Measurements from ENCODE around the gene ZNF280D.

The ZNF280D gene

DNA sequence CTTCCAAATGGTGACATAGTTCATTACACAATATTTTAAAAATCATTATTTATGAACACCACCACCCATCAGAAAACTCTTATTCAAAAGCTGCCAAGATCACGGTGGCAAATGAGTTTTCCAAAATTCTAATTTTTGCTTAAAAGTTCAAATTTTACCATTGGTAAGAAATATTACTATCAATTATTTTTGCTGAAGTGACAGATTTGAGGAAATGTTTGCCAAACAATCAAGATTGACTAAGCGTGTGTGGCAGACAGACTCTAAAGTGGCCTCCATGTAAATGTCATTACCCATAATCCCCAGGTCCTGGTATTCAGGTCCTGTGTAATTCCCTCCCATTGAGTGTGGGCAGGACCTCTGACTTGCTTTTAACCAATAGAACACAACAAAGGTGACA, 35.0 kb downstream of the ZNF280D start:
- H3K27me3 ChIP-seq (ENCODE audit: insufficient read depth, low read depth, severe bottlenecking), result no peaks in the 10 kb centered on the region
- TF ChIP-seq, protein P1, sequence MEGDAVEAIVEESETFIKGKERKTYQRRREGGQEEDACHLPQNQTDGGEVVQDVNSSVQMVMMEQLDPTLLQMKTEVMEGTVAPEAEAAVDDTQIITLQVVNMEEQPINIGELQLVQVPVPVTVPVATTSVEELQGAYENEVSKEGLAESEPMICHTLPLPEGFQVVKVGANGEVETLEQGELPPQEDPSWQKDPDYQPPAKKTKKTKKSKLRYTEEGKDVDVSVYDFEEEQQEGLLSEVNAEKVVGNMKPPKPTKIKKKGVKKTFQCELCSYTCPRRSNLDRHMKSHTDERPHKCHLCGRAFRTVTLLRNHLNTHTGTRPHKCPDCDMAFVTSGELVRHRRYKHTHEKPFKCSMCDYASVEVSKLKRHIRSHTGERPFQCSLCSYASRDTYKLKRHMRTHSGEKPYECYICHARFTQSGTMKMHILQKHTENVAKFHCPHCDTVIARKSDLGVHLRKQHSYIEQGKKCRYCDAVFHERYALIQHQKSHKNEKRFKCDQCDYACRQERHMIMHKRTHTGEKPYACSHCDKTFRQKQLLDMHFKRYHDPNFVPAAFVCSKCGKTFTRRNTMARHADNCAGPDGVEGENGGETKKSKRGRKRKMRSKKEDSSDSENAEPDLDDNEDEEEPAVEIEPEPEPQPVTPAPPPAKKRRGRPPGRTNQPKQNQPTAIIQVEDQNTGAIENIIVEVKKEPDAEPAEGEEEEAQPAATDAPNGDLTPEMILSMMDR (IDR thresholded peaks at IDR 0.05; ENCODE audit: low read depth, low read length), result no peak
- H3K4me3 ChIP-seq (ENCODE audit: low read depth, low read length), result no peak overlapping the region
- H3K36me3 ChIP-seq, result peaks cover 5% of the 10 kb centered on the region; the same call in 1 of the 2 replicates
- H3K9me3 ChIP-seq (ENCODE audit: severe bottlenecking), result no peaks in the 10 kb centered on the region
- no peak for DNase-seq
- no peak overlapping the region for H3K27ac ChIP-seq

DNA sequence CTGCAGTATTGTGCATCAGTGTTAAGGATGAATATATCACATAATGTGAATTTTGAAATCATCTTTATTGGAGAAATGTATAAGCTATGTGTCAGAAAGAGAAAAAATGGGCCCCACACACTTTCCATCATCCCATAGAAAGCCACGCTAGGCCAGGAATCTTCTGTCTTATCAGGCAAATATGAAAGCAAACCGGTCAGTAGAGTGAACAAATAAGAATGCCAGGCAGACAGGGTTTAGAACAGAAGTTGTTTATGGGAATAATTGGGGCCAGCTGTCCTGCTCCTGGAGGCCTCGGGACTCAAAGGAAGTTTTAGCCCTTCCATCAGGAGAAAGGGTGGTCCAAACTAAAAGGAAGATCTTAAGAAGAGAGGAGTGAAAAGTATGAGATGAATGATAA, 39.5 kb downstream of the ZNF280D start:
- Histone ChIP-seq H3K9me3 (ENCODE audit: severe bottlenecking) (no peaks in the 10 kb centered on the region), H3K27ac (no peak overlapping the region), H3K27me3 (ENCODE audit: insufficient read depth, low read depth, severe bottlenecking) (no peaks in the 10 kb centered on the region), H3K36me3 (no peaks in the 10 kb centered on the region), H3K4me3 (ENCODE audit: low read depth, low read length) (no peak overlapping the region)
- DNase-seq, result no peak
- TF ChIP-seq, protein P1 (IDR thresholded peaks at IDR 0.05; ENCODE audit: low read depth, low read length), result no peak

DNA sequence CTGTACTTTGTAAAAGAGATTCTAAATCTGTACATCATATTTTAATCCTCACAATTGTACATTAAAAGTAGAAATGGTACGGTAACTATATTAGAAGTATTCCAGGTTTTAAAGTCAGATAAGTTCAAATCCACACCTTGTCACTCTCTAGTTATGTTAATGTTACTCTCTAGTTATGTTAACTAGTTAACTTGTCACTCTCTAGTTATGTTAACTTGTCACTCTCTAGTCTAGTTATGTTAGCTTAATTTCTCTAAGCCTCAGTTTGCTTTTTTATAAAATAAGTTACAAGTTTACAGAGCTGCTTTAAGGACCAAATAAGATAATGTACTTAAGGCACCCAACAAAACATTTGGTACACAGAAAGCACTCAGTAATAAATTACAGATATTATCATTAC, 42.6 kb downstream of the ZNF280D start:
- Histone ChIP-seq H3K27me3 (ENCODE audit: insufficient read depth, low read depth, severe bottlenecking) (no peaks in the 10 kb centered on the region), H3K9me3 (ENCODE audit: severe bottlenecking) (no peaks in the 10 kb centered on the region), H3K4me3 (ENCODE audit: low read depth, low read length) (no peak overlapping the region), H3K36me3 (no peaks in the 10 kb centered on the region), H3K27ac (no peak overlapping the region)
- DNase-seq, result no peak
- TF ChIP-seq, protein P1 (IDR thresholded peaks at IDR 0.05; ENCODE audit: low read depth, low read length), result no peak

DNA sequence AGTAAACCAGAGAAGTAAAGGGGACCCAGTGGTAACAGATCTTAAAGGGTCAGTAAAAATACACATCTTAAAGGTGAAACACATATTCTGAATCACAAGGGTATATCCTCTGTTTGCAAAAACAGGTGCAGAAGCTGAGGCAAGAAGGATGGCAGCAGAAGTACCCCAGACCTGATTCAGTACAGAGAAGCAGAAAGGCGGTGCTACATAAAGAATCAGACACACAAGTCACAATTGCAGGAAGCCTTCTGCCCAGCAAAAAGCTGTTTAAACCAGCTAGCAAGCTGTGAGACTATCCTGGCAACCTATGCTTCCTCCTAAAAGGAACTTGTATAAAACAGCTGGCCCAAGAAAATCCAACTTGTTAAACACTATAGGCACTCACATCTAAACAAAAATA, 49.4 kb downstream of the ZNF280D start:
- Histone ChIP-seq H3K36me3 (no peaks in the 10 kb centered on the region), H3K4me3 (ENCODE audit: low read depth, low read length) (no peak overlapping the region), H3K27me3 (ENCODE audit: insufficient read depth, low read depth, severe bottlenecking) (no peaks in the 10 kb centered on the region), H3K27ac (no peak overlapping the region), H3K9me3 (ENCODE audit: severe bottlenecking) (no peaks in the 10 kb centered on the region)
- no peak for DNase-seq
- TF ChIP-seq, protein P1 (IDR thresholded peaks at IDR 0.05; ENCODE audit: low read depth, low read length), result no peak

DNA sequence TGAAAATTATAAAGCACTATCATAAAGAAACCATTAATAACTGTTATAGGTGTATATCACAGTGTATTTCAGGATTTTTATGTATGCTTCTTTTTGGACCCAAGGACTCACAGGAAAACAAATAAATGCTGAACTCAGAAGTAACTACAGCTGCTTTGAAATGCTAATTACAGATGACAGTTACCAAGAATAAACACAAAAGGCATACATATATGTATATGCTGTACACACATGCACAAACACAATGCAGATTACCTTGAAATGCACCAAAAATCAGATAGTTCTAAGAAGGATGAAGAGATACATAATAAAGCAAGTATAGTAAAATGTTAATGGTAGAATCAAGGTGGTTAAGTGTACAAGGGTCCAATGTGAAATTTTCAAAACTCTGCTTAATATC, 52.2 kb downstream of the ZNF280D start:
- no peak for DNase-seq
- Histone ChIP-seq H3K27ac (no peak overlapping the region), H3K27me3 (ENCODE audit: insufficient read depth, low read depth, severe bottlenecking) (no peaks in the 10 kb centered on the region), H3K9me3 (ENCODE audit: severe bottlenecking) (no peaks in the 10 kb centered on the region), H3K4me3 (ENCODE audit: low read depth, low read length) (no peak overlapping the region), H3K36me3 (no peaks in the 10 kb centered on the region)
- TF ChIP-seq, protein P1 (IDR thresholded peaks at IDR 0.05; ENCODE audit: low read depth, low read length), result no peak

DNA sequence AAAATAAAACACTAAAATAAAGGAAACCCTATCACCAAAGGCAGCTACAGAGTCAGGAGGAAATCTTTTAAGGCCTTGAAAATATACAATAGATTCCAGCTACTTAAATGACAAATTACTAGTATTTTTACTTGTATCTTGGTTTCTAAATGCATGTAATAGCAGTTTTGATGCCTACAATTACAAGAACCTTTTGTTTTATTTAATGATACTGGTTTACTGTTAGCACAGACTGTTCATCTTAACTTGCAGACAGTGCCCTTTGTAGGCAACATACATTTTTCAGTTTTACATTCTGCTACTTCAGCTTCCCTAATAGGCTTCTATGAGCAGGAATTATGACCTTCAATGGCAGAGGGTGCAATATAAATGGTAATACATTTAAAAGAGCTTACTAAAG, 54.1 kb downstream of the ZNF280D start:
- H3K9me3 ChIP-seq (ENCODE audit: severe bottlenecking), result no peaks in the 10 kb centered on the region
- TF ChIP-seq, protein P1 (IDR thresholded peaks at IDR 0.05; ENCODE audit: low read depth, low read length), result no peak
- H3K27ac ChIP-seq, result no peak overlapping the region
- no peak for DNase-seq
- H3K27me3 ChIP-seq (ENCODE audit: insufficient read depth, low read depth, severe bottlenecking), result no peaks in the 10 kb centered on the region
- H3K4me3 ChIP-seq (ENCODE audit: low read depth, low read length), result no peak overlapping the region
- H3K36me3 ChIP-seq, result no peaks in the 10 kb centered on the region

Data from WERI-Rb-1 (cell line).